Limb (tissue), 2 donors: ENCODE data around the gene DGKZ.

Experiments
- DNase-seq, 2 donors: peaks; one replicate each; pipeline ENCODE4 v3.0.0-alpha.2; 2016; ENCODE audit errors: extremely low spot score in 2 of 2

The DGKZ gene

GRCh38 chr11:46392421-46393230 is 45.4 kb downstream of the DGKZ start:
- DNase-seq, result peak; percentile 76 to 89

GRCh38 chr11:46393231-46393616 is 46.0 kb downstream of the DGKZ start:
- no peak for DNase-seq

GRCh38 chr11:46393759-46394158 is 46.5 kb downstream of the DGKZ start:
- no peak for DNase-seq

GRCh38 chr11:46397526-46397925 is 50.3 kb downstream of the DGKZ start:
- DNase-seq, result no peak

GRCh38 chr11:46402957-46403902 is 56.0 kb downstream of the DGKZ start:
- DNase-seq, result no peak

GRCh38 chr11:46404476-46405017 is 57.3 kb downstream of the DGKZ start:
- no peak for DNase-seq

GRCh38 chr11:46407635-46408034 is 60.4 kb downstream of the DGKZ start:
- no peak for DNase-seq

DNA sequence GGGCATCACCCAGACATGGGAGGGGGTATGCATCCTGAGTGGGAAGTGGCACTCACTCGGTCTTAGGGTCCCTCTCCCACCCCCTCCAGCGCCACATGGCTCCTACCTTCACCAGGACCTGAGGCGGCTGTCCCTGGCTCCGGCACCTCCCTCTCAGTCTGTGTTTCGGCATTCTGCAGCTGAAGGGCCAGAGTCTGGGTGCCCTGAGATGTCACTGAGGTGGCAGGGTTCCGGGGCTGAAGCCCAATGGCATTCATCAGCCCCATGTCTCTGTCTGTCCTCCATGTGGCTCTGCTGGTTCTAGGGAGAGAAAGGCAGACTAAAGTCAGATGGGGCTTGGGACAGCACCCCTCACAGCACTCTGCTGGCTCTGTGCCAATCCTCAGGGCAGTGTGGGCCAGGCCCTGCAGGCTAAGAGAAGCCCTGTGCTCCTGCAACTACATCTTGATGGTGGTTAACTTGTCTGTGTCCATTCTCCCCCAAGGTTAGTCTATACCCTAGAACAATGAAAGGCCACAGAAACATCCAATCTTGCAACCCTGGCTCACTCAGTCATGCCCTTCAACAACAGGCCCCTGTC is 61.2 kb downstream of the DGKZ start:
- no peak for DNase-seq

GRCh38 chr11:46410021-46410420 is 62.8 kb downstream of the DGKZ start:
- no peak for DNase-seq

DNA sequence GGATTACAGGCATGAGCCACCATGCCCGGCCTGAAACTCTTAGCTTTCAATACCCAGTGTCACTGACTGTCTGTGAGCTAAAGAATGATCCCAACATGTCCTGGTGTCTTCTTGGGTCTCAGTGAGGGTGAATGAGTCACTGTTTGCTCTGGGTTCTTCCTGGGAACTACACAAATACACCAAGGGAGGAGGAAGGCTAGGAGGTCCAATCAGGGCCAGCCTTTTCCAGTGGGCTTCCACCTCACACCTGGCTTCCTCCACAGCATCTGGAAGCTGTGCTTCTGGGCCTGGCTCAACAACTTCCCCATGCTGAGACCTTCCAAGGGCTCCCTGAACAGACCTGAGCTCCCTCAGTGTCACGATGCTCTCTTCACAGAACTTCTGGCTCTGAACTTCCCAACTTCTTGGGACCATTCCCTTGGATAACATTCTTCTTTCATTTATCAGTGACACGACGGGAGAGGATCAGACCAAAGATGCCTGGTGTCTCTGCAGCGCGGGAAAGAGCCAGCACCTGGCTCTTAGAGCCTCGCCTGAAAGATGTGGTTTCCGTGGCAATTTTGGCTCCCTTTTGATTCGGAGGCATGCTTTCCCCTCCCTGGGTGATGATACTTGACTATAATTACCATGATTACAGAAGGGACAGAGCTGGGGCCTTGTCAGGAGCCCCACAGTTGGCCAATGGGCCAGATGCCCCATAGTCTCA is 66.7 kb downstream of the DGKZ start:
- DNase-seq, result no peak

DNA sequence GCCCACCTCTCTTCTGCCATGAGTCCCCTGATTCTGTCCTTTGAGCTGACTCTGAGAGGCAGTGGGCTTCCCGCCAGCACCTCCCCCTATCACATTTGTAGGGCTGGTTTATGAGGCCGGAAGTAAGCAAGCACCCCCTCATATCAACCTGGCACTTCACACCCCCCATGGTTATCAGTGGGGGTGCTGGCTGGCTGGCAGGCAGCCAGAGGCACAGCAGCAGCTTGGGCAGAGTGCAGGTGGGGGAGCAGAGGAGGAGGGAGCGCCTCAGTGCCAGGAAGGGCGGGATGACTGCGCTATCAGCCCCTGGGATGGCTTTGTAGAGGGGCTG is 67.2 kb downstream of the DGKZ start:
- peak in 1 of 2 donors; percentile 45 for DNase-seq

GRCh38 chr11:46414879-46415278 is 67.6 kb downstream of the DGKZ start:
- no peak for DNase-seq

GRCh38 chr11:46417711-46418110 is 70.4 kb downstream of the DGKZ start:
- DNase-seq, result no peak

- no peak for DNase-seq
Observed at GRCh38 chr11:46418751-46419150, 71.5 kb downstream of the DGKZ start.

DNA sequence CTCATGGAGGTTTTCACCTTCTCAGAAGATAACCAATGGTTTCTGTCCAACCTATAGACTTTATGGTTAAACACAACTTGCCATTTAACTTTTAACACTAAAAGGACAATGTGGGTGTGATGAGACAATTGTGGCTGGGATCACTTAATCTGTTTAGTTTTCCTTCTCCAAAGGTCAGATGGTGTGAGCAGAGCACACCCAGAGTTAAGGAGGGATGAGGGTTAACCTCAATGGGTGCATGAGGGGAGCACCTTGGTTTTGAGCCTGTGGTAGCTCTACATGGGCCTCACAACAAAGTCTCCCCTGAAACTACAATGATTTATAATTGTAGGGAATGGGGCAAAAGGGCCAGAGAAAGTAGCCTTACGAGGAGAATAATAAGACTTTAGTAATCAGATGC is 73.2 kb downstream of the DGKZ start:
- DNase-seq, result no peak

GRCh38 chr11:46421257-46421880 is 74.1 kb downstream of the DGKZ start:
- DNase-seq, result no peak

- no peak for DNase-seq
Observed at GRCh38 chr11:46422588-46422987, 75.3 kb downstream of the DGKZ start.

- no peak for DNase-seq
Observed at GRCh38 chr11:46426233-46426991, 79.1 kb downstream of the DGKZ start.

- no peak for DNase-seq
Observed at GRCh38 chr11:46427364-46427763, 80.1 kb downstream of the DGKZ start.

- no peak for DNase-seq
Observed at GRCh38 chr11:46429717-46430116, 82.5 kb downstream of the DGKZ start.
